HG02870 (cell line): ENCODE measurements around the gene TIMM22.
"Not testable (repeated sequence)": the region's sequence is repeated elsewhere in the genome, so short reads cannot be mapped to it uniquely, and the experiment has no call there.

Experiments
- ATAC-seq: cut with Tn5 transposase; IDR thresholded peaks from one replicate; pipeline ENCODE4 v1.9.1; 2021; ENCODE audit warnings: mild to moderate bottlenecking, moderate library complexity; ENCODE audit not compliant: unreplicated experiment

Gene TIMM22

GRCh38 chr17:971861-972260 is 25.1 kb upstream of the TIMM22 start:
- ATAC-seq: not testable (repeated sequence)

GRCh38 chr17:973053-973452 is 23.9 kb upstream of the TIMM22 start:
- no peak for ATAC-seq

DNA sequence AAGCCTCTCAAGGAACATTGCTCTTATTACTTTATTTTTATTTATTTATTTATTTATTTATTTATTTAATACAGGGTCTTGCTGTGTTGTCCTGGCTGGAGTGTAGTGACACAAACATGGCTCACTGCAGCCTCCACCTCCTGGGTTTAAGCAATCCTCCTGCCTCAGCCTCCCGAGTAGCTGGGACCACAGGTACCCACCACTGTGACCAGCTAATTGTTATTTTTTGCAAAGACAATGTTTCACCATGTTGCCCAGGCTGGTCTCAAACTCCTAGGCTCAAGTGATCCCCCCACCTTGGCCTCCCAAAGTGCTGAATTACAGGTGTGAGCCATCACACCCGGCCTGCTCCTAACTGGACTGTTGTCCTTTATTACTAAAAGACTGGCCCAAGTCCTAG is 22.2 kb upstream of the TIMM22 start:
- ATAC-seq: not testable (repeated sequence)

DNA sequence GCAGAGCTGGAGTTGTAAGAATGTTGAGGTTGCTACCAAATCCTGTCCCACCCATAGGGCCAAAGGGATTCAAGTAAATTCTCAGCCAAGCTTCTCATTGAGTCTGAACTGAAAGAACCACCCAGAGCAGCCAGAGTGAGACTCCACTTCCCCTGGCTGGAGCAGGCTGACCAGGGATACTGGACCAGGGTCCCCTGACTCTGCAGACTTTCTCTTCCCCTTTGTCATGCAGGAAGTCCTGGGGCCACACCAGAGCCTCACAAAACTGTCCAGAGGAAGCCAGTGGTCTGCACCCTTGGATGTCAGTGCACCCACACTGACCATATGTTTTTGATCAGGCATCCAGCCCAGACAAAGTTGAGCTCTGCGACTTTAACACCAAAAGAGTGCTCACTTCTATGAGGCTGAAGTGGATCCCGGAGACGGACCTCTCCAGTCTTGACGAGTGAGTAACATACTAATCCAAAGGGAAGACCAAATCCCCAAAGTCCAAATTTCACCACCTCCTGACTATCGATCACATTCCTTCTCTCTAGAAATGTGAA is 21.5 kb upstream of the TIMM22 start:
- no peak for ATAC-seq

DNA sequence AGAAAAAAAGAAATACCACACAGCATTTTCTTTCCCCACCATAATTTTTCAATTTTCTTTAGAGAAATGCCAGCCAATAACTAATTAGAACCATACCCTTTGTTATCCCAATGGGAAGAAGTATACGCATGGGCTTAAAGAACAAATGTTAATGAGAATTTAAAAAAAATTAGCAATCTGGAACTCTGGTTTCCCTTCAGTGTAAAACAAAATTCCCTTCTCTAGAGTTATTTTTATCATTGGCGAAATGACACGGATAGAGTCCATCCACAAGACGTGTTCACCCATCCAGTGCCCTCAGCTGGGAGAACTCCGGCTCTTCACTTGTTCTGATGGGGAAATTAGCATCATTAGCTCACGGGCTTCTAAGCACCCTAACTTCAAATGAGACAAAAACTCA is 20.6 kb upstream of the TIMM22 start:
- no peak for ATAC-seq

GRCh38 chr17:977166-977565 is 19.8 kb upstream of the TIMM22 start:
- no peak for ATAC-seq

- ATAC-seq: no peak
Measured at GRCh38 chr17:978103-979093, 18.5 kb upstream of the TIMM22 start.

- ATAC-seq: no peak
Measured at GRCh38 chr17:979212-979538, 17.8 kb upstream of the TIMM22 start.

DNA sequence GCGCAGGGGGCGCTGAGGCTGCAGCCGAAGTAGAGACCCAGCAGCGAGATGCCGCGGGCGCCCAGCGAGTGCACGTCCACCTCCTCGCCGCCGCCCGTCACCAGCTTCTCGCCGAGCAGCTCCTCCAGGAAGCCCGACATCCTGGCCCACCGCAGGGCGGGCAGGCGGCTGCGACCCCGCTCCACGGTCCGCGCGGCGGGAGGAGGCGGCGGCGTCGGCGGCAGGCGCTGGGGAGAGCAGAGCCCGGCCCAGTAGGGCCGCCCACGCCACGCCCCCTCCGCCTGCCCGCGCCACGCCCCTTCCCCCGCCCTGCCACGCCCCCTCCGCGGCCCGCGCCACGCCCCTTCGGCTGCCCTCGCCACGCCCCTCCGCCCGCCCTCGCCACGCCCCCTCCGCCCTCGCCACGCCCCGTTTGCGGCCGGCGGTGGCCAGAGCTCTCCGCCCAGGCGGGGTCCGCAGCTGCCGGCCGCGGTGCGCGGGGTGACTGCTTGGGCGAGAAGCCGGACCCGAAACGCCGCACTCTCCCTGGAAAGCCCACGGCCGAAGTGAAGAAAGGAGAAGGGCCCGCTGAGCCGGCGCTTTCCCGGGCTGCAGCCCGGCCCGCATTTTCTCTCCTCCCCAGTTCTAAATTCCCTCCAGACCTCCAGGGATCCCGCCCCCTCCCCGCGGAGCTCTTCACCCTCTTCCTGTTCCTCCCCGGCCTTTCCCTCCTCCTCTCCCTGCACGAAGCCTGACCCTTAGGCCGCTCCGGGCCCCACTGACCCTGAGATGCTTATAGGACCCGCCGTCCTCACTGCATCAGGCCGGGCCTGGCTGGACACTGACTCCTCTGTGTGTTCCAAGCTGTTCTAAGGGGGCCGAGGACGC is 17.2 kb upstream of the TIMM22 start, which contains the start of gene NXN:
Gene NXN (minus strand): TSS at position 238 of the 867 bp plus-strand sequence.
- ATAC-seq: peak; percentile 57

DNA sequence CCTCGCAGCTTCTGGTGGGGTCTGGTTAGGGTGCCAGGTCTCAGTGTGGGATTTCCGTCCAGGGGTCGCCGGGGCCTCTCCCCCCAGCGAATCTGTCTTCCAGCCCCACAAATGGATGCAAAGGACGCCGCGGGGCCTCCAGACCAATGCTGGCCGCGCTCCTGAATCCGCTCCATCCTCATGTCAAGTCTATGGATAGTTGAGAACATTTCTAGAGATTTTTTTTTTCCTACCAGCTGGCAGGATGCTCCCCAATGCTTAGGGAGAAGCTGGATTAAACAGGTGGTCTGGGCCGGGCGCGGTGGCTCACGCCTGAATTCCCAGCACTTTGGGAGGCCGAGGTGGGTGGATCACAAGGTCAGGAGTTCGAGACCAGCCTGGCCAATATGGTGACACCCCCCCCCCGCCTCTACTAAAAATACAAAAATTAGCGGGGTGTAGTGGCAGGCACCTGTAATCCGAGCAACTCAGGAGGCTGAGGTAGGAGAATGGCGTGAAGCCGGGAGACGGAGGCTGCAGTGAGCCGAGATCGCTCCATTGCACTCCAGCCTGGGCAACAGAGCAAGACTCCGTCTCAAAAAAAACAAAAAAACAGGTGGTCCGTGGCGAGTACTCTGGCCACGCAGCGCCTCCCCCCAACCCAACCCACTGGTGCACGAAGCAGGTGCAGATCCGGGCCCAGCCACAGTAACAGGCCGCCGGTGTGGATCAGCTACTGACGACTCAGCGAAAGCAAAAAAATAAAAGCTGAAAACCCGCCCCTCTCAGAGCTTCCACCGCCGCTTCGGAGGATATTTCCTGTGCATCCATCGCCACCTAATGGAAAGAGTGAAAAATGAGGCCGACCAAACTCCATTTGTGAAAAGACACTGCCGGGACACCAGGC is 16.3 kb upstream of the TIMM22 start:
- no peak for ATAC-seq

DNA sequence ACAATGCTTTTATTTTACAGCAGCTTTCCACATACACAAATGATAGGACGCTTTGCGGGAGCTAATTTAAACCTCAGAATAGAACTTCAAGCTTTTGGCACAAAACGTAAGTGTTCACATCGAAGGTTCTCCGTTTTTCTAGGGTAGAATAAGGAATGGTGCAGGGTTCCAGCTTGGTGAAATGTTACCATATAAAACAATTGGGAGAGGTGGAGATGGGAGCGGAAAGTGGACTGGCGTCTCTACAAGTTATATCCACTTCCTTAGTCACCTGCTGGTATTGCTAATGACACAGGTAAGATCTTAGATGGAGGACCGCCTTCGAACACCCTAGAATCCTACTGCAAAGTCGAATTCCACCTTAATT is 15.7 kb upstream of the TIMM22 start:
- ATAC-seq: no peak

- ATAC-seq: no peak
Measured at GRCh38 chr17:983921-984320, 13.0 kb upstream of the TIMM22 start.

- no peak for ATAC-seq
Measured at GRCh38 chr17:986322-986929, 10.5 kb upstream of the TIMM22 start.

DNA sequence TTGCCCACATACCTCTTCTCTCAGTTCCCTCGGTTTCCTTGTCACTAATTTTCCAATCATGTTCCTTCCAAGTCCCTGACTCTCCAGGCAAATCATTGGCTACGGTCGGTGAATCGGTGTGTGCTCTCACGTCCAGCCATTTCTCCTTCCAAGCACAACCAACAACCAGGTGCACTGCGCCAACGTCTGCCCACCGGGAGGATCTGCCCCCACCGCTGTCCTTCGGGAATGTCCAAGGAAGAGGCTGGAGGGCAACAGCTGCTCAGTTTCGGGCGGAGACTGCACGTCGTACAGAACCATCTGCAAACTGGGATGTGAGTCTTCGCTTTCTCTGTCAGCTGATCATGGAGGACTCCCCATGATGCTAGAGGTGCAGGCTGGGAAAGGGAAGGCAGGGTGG is 9.0 kb upstream of the TIMM22 start:
- no peak for ATAC-seq

DNA sequence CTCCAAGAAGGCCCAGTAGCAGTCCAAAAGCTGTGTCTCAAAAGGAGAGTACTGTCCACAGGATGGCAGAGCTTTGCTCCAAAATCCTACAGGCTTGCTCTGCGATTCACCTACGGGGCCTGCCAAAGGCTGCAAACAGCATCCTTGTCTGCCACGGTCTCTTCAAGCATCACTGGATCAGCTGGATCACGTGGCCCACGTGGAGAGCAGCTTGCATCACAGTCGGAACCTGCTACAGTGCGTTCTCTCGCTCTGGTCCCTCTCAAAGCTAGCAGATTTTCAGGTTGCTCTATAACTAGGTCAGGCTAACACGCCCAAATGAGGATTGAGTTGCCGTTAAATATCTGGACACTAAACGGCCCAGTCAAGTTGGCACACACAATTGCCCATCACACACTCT is 8.4 kb upstream of the TIMM22 start:
- ATAC-seq: no peak

- ATAC-seq: no peak
Measured at GRCh38 chr17:992933-993332, 4.0 kb upstream of the TIMM22 start.

GRCh38 chr17:995324-995723 is 1.6 kb upstream of the TIMM22 start:
- not testable (repeated sequence) for ATAC-seq

GRCh38 chr17:998111-998510 is 1.2 kb downstream of the TIMM22 start:
- ATAC-seq: no peak

- ATAC-seq: no peak
Measured at GRCh38 chr17:1000597-1001461, 3.9 kb downstream of the TIMM22 start.
